H1 (cell line): ENCODE results near the gene GRM6. TPM values are rescaled to one million over a fixed set of nuclear protein-coding genes. Genes with fewer than 3 reads are reported as not detected.

Experiments
- CTCF ChIA-PET: fragments of 300-600 bp; sonication (Branson Sonifier 250); formaldehyde crosslinking; loops from one replicate; lab custom pipeline; 2021; ENCODE audit not compliant: partially characterized antibody; lab: Charles Lee
- POLR2A ChIA-PET: fragments of 300-600 bp; sonication (Branson Sonifier 250); formaldehyde crosslinking; loops from one replicate; lab custom pipeline; 2021; ENCODE audit warnings: inconsistent platforms; ENCODE audit not compliant: partially characterized antibody; lab: Charles Lee
- DNase-seq, 2 experiments: peaks; one replicate each; pipeline versions ENCODE4 v3.0.0 to v3.0.0-alpha.2; 2010 to 2022; ENCODE audit warnings: low spot score in 2 of 2, low read depth in 1 of 2, mixed read lengths in 1 of 2
- FAIRE-seq: peaks from 2 replicates; lab custom pipeline; 2011; peaks lifted over from hg19 to GRCh38; lab: Jason Lieb, UNC
- H2AFZ ChIP-seq: 2 replicates; pipeline ENCODE4 v1.8.1; 2012; ENCODE audit warnings: low read length, inconsistent platforms
- H2AK5ac ChIP-seq: 2 replicates; pipeline ENCODE4 v1.6.1; 2013; ENCODE audit warnings: low read depth, low read length
- H2BK120ac ChIP-seq: replicated peaks from 2 replicates; pipeline ENCODE3; 2013; ENCODE audit warnings: low read depth, low read length, inconsistent platforms
- H2BK12ac ChIP-seq: 2 replicates; pipeline ENCODE4 v1.6.1; 2013; ENCODE audit warnings: low read depth, low read length
- H2BK15ac ChIP-seq: 2 replicates; pipeline ENCODE4 v1.6.1; 2013; ENCODE audit warnings: low read length
- H2BK20ac ChIP-seq: 2 replicates; pipeline ENCODE4 v1.6.1; 2013; ENCODE audit warnings: low read length
- H2BK5ac ChIP-seq: 2 replicates; pipeline ENCODE4 v1.6.1; 2013; ENCODE audit warnings: low read depth, low read length
- H3K14ac ChIP-seq: 2 replicates; pipeline ENCODE4 v1.6.1; 2013; ENCODE audit warnings: inconsistent platforms; ENCODE audit not compliant: insufficient read length
- H3K18ac ChIP-seq: 2 replicates; pipeline ENCODE4 v1.6.1; 2013; ENCODE audit warnings: low read length; ENCODE audit errors: extremely low read depth
- H3K23ac ChIP-seq: 2 replicates; pipeline ENCODE4 v1.6.1; 2013; ENCODE audit warnings: inconsistent platforms; ENCODE audit not compliant: insufficient read length
- H3K23me2 ChIP-seq: 2 replicates; pipeline ENCODE4 v1.6.1; 2013; ENCODE audit warnings: low read depth, low read length
- H3K27ac ChIP-seq: 2 replicates; pipeline ENCODE4 v1.6.1; 2011; ENCODE audit warnings: low read depth, low read length, inconsistent platforms
- H3K27me3 ChIP-seq, 4 experiments: replicated peaks in 1 of 4; 1 replicate in 1 of 4; 2 replicates in 3 of 4; pipeline versions ENCODE4 v1.6.1 to v1.8.1; 2011 to 2013; ENCODE audit warnings: low read length in 3 of 4, mild to moderate bottlenecking in 3 of 4, inconsistent platforms in 2 of 4, mixed read lengths in 2 of 4, moderate library complexity in 1 of 4; ENCODE audit not compliant: control insufficient read depth in 3 of 4, insufficient read depth in 3 of 4; ENCODE audit errors: extremely low read depth in 1 of 4
- H3K36me3 ChIP-seq, 4 experiments: 2 replicates each; pipeline versions ENCODE4 v1.6.1 to v1.8.1; 2011 to 2013; ENCODE audit warnings: mild to moderate bottlenecking in 4 of 4, low read length in 3 of 4, moderate library complexity in 2 of 4, control low read depth in 1 of 4, inconsistent platforms in 1 of 4; ENCODE audit not compliant: insufficient read depth in 4 of 4, control insufficient read depth in 2 of 4
- H3K4ac ChIP-seq: replicated peaks from 2 replicates; pipeline ENCODE3; 2013; ENCODE audit warnings: low read length, low read depth, mixed read lengths, inconsistent platforms; ENCODE audit not compliant: insufficient read length
- H3K4me1 ChIP-seq, 4 experiments: replicated peaks in 1 of 4; 1 replicate in 1 of 4; 2 replicates in 3 of 4; pipeline versions ENCODE4 v1.6.1 to v1.8.1; 2011 to 2013; ENCODE audit warnings: low read length in 3 of 4, inconsistent platforms in 2 of 4, mixed read lengths in 1 of 4; ENCODE audit not compliant: insufficient read depth in 4 of 4, control insufficient read depth in 3 of 4
- H3K4me2 ChIP-seq, 2 experiments: 2 replicates each; pipeline versions ENCODE4 v1.6.1 to v1.8.1; 2011 to 2013; ENCODE audit warnings: low read depth in 2 of 2, low read length in 2 of 2, control low read depth in 1 of 2, inconsistent platforms in 1 of 2, mild to moderate bottlenecking in 1 of 2; ENCODE audit not compliant: insufficient read depth in 1 of 2
- H3K4me3 ChIP-seq, 4 experiments: fragments of 200-600, 300-600 bp in 1 of 4; sonication (generic), shearing (Covaris generic), sonication (Bioruptor Twin) in 1 of 4; 2 replicates each; pipeline versions ENCODE4 v1.5.1 to v1.8.1; 2011 to 2016; ENCODE audit warnings: low read length in 4 of 4, low read depth in 3 of 4, control low read depth in 2 of 4, inconsistent platforms in 2 of 4, mild to moderate bottlenecking in 2 of 4, mixed read lengths in 1 of 4, moderate library complexity in 1 of 4; ENCODE audit not compliant: insufficient read depth in 2 of 4; ENCODE audit errors: extremely low read depth in 1 of 4
- H3K56ac ChIP-seq: replicated peaks from 2 replicates; pipeline ENCODE3; 2013; ENCODE audit warnings: low read depth, mild to moderate bottlenecking, mixed read lengths, low read length, inconsistent platforms; ENCODE audit not compliant: insufficient read length
- H3K79me1 ChIP-seq: 2 replicates; pipeline ENCODE4 v1.6.1; 2013; ENCODE audit warnings: low read depth, low read length, control low read depth
- H3K79me2 ChIP-seq, 2 experiments: 2 replicates each; pipeline versions ENCODE4 v1.6.1 to v1.8.1; 2012 to 2013; ENCODE audit warnings: low read length in 2 of 2, mild to moderate bottlenecking in 2 of 2, inconsistent platforms in 1 of 2; ENCODE audit not compliant: insufficient read depth in 2 of 2, control insufficient read depth in 1 of 2
- H3K9ac ChIP-seq, 4 experiments: replicated peaks in 1 of 4; 1 replicate in 1 of 4; 2 replicates in 3 of 4; pipeline versions ENCODE4 v1.6.1 to v1.8.1; 2011 to 2013; ENCODE audit warnings: low read depth in 3 of 4, low read length in 3 of 4, control low read depth in 2 of 4, mild to moderate bottlenecking in 2 of 4, moderate library complexity in 2 of 4, inconsistent platforms in 1 of 4; ENCODE audit errors: extremely low read depth in 1 of 4
- H3K9me3 ChIP-seq, 2 experiments: 2 replicates each; pipeline versions ENCODE4 v1.6.1 to v1.8.1; 2012 to 2013; ENCODE audit warnings: mild to moderate bottlenecking in 2 of 2, moderate library complexity in 2 of 2, control low read depth in 1 of 2, inconsistent platforms in 1 of 2, low read depth in 1 of 2, low read length in 1 of 2, mixed read lengths in 1 of 2; ENCODE audit not compliant: insufficient read depth in 2 of 2
- H4K20me1 ChIP-seq, 2 experiments: replicated peaks in 1 of 2; 2 replicates each; pipeline versions ENCODE3 to v1.8.1; 2011 to 2013; ENCODE audit warnings: inconsistent platforms in 2 of 2, low read length in 2 of 2, mild to moderate bottlenecking in 1 of 2; ENCODE audit not compliant: insufficient read depth in 2 of 2, control insufficient read depth in 1 of 2
- H4K5ac ChIP-seq: 2 replicates; pipeline ENCODE4 v1.6.1; 2013; ENCODE audit warnings: low read length, low read depth, mixed read lengths, inconsistent platforms; ENCODE audit not compliant: insufficient read length
- H4K8ac ChIP-seq: 2 replicates; pipeline ENCODE4 v1.8.0; 2013; ENCODE audit warnings: mild to moderate bottlenecking, moderate library complexity, low read length, inconsistent platforms; ENCODE audit not compliant: insufficient read depth; ENCODE audit errors: extremely low read depth
- H4K91ac ChIP-seq: replicated peaks from 2 replicates; pipeline ENCODE3; 2013; ENCODE audit warnings: low read length, mixed read lengths, inconsistent platforms; ENCODE audit not compliant: insufficient read length
- ASH2L ChIP-seq: fragments of 200-600, 300-600 bp; sonication (generic); IDR thresholded peaks from one replicate; pipeline ENCODE4 v1.7.1; 2017; ENCODE audit warnings: low read length
- CBX5 ChIP-seq: fragments of 300-800, 300-1000 bp; sonication (generic); IDR thresholded peaks from 2 replicates; pipeline ENCODE4 v1.7.1; 2016; ENCODE audit warnings: antibody characterized with exemption, low read length, low read depth
- E2F6 ChIP-seq: IDR thresholded peaks from 2 replicates; pipeline ENCODE4 v1.6.1; 2012; ENCODE audit warnings: inconsistent platforms
- JUN ChIP-seq: IDR thresholded peaks from 2 replicates; pipeline ENCODE4 v1.6.1; 2011; ENCODE audit warnings: low read depth, mild to moderate bottlenecking, improper control_type of control experiment, low read length
- PHF8 ChIP-seq: fragments of 200-600 bp; sonication (generic); conservative IDR thresholded peaks from 2 replicates; pipeline ENCODE4 v1.7.1; 2012; ENCODE audit warnings: low read depth, mild to moderate bottlenecking, inconsistent platforms, low read length, moderate library complexity
- POLR2A ChIP-seq, 2 experiments: IDR thresholded peaks; 1 replicate in 1 of 2; 2 replicates in 1 of 2; pipeline ENCODE4 v1.6.1; 2011; ENCODE audit warnings: low read depth in 2 of 2, low read length in 2 of 2, mild to moderate bottlenecking in 2 of 2; ENCODE audit errors: control extremely low read depth in 1 of 2
- RBBP5 ChIP-seq: IDR thresholded peaks from 2 replicates; pipeline ENCODE4 v1.7.1; 2012; ENCODE audit warnings: low read depth, mild to moderate bottlenecking, inconsistent platforms, low read length, moderate library complexity, borderline replicate concordance
- TAF1 ChIP-seq: IDR thresholded peaks from 2 replicates; pipeline ENCODE4 v1.6.1; 2011; ENCODE audit warnings: mild to moderate bottlenecking, low read depth, low read length
- TAF7 ChIP-seq: optimal IDR thresholded peaks from 2 replicates; pipeline ENCODE3; 2011; ENCODE audit warnings: low read depth, mild to moderate bottlenecking, inconsistent platforms, low read length, moderate library complexity, borderline replicate concordance
- USF2 ChIP-seq: IDR thresholded peaks from 2 replicates; pipeline ENCODE4 v1.6.1; 2011; ENCODE audit warnings: low read length, improper control_type of control experiment
- WGBS, 2 experiments: shearing (Covaris generic) in 1 of 2; methylation state at CpG; one replicate each; pipeline versions ENCODE4 v1.1.6 to v1.1.7; 2013 to 2015; ENCODE audit warnings: low lambda C conversion rate in 2 of 2, mixed read lengths in 2 of 2, inconsistent platforms in 1 of 2, low coverage in 1 of 2, missing lambda C conversion rate in 1 of 2; ENCODE audit not compliant: insufficient replicate concordance in 2 of 2, insufficient coverage in 1 of 2, insufficient read length in 1 of 2; ENCODE audit errors: extremely low coverage in 1 of 2, missing lambda C conversion rate in 1 of 2; 5-methylcytosine and 5-hydroxymethylcytosine counted together
- polyA plus RNA-seq, 7 experiments: library from polyadenylated mRNA; depleted of rRNA in 3 of 7; stranded (reverse) in 5 of 7; unstranded in 2 of 7; fragments of >200 nt in 5 of 7; fragments of 200-250 nt in 2 of 7; gene quantifications; 1 replicate in 5 of 7; 2 replicates in 1 of 7; 4 replicates in 1 of 7; pipeline versions ENCODE4 v1.2.1 to v1.2.3, GENCODE V29; 2011 to 2013; ENCODE audit warnings: missing spikeins in 2 of 7, mixed read lengths in 2 of 7
- total RNA-seq: library from RNA; stranded (reverse); fragmentation: NEBNext Ultra II Directional; extraction: Animal tissue kit (Norgen Biotek cat#: 25700); gene quantifications from 2 replicates; pipeline ENCODE4 v1.2.1, GENCODE V29; 2021

GRM6 gene
- total and polyA plus RNA-seq, 2 of the 8 experiments (the other 6 are each of a cell fraction or from before 2014, with no cell fraction given) = not detected

- Histone ChIP-seq H3K9me3 (peaks cover 17 to 21% of the 10 kb centered on the region in 2 experiments; a peak in 3 of 4 replicates), H2BK120ac (no peak within 1 kb of the TSS), H4K91ac (peak within 1 kb of the TSS; percentile 74), H3K23me2 (no peaks in the 10 kb centered on the region; the same call in 1 of the 2 replicates), H3K9ac (peak within 1 kb of the TSS; percentile 55 to 82 (median 69); a peak in 6 of 7 replicates), H2BK15ac (no peak within 1 kb of the TSS), H2AFZ (peak within 1 kb of the TSS; percentile 25; the same call in 1 of the 2 replicates), H2BK5ac (no peak within 1 kb of the TSS), H3K79me1 (no peaks in the 10 kb centered on the region), H3K18ac (0 out of 2 replicates have a peak within 1 kb of the TSS, but pooled peaks have one; percentile 48), H3K27me3 (0 out of 7 replicates have a peak, but pooled peaks cover 0 to 2% (median 0%) of the 10 kb centered on the region in 4 experiments), H3K4me3 (peak within 1 kb of the TSS; percentile 47 to 79 (median 68)), H3K36me3 (peaks cover 0 to 26% (median 12%) of the 10 kb centered on the region in 4 experiments; a peak in 6 of 8 replicates), H3K4me2 (peak within 1 kb of the TSS; percentile 62 to 77), H3K56ac (no peak within 1 kb of the TSS), H3K4ac (no peak within 1 kb of the TSS), H4K8ac (peak within 1 kb of the TSS; percentile 83; the same call in 1 of the 2 replicates), H3K23ac (no peak within 1 kb of the TSS), H2BK20ac (no peak within 1 kb of the TSS), H4K20me1 (no peaks in the 10 kb centered on the region), H4K5ac (peak within 1 kb of the TSS; percentile 72), H3K27ac (peak within 1 kb of the TSS; percentile 64; the same call in 1 of the 2 replicates), H3K4me1 (peaks cover 0 to 2% (median 0%) of the 10 kb centered on the region in 4 experiments; a peak in 1 of 7 replicates), H2AK5ac (no peak within 1 kb of the TSS), H3K14ac (no peak within 1 kb of the TSS), H3K79me2 (no peaks in the 10 kb centered on the region), H2BK12ac (no peak within 1 kb of the TSS)
- ChIA-PET POLR2A (interaction anchor here (1.1 kb wide), 2 partner anchors 23 to 27 kb away, joined by 3 to 4 read pairs; no protein-coding TSS in a partner anchor), CTCF (no interaction called here)
- peak; percentile 82 to 92 for DNase-seq
- peak; percentile 85 for FAIRE-seq
- 2% methylated on average over 55 of the region's 72 CpGs; no CpG with 5 or more reads in 1 of the 2 experiments for WGBS, 2 experiments
- TF ChIP-seq PHF8 (peak; percentile 74), TAF1 (peak; percentile 37; the same call in 1 of the 2 replicates), CBX5 (no peak), JUN (no peak), USF2 (no peak), RBBP5 (peak; percentile 82), TAF7 (peak; percentile 39), POLR2A (IDR thresholded peaks at IDR 0.05; ENCODE audit: control extremely low read depth in 1 of 2, low read depth in 2 of 2, low read length in 2 of 2) (peak in 1 of 2 experiments; percentile 67; a peak in 2 of 3 replicates), E2F6 (peak; percentile 67), ASH2L (peak; percentile 76)
Observed at GRCh38 chr5:179023528-179024189, 28.5 kb upstream of the GRM6 start, which contains the start of gene ZNF879. TSS of gene ZNF879 (plus strand) at chr5:179023804. CDS start at chr5:179025005, 1,201 bp downstream.
